ENCODE measurements around the gene C3AR1.
"Not testable (repeated sequence)": the region's sequence is repeated elsewhere in the genome, so short reads cannot be mapped to it uniquely, and the experiment has no call there.

The C3AR1 gene

GRCh38 chr12:8057306-8057705 lies 8.9 kb downstream of the C3AR1 start:
- no peak for DNase-seq

- DNase-seq = no peak
Measured at GRCh38 chr12:8054816-8055215, 11.3 kb downstream of the C3AR1 start.

GRCh38 chr12:8052679-8053078 lies 13.5 kb downstream of the C3AR1 start:
- DNase-seq = no peak

- no peak for DNase-seq
Measured at GRCh38 chr12:8050600-8051250, 15.4 kb downstream of the C3AR1 start.

GRCh38 chr12:8048906-8049305 lies 17.3 kb downstream of the C3AR1 start:
- DNase-seq = no peak

GRCh38 chr12:8047842-8048241 lies 18.3 kb downstream of the C3AR1 start:
- DNase-seq = no peak

- DNase-seq = peak; percentile 80
Measured at GRCh38 chr12:8045952-8046944, 19.9 kb downstream of the C3AR1 start.

GRCh38 chr12:8040791-8041190 lies 25.4 kb downstream of the C3AR1 start:
- DNase-seq = no peak

- peak; percentile 35 for DNase-seq
Measured at GRCh38 chr12:8038659-8039114, 27.5 kb downstream of the C3AR1 start.

GRCh38 chr12:8037947-8038346 lies 28.2 kb downstream of the C3AR1 start:
- no peak for DNase-seq

GRCh38 chr12:8037046-8037663 lies 29.0 kb downstream of the C3AR1 start:
- no peak for DNase-seq

- DNase-seq = no peak
Measured at GRCh38 chr12:8036346-8036745, 29.8 kb downstream of the C3AR1 start.

- DNase-seq = no peak
Measured at GRCh38 chr12:8035440-8036010, 30.6 kb downstream of the C3AR1 start.

- DNase-seq = no peak
Measured at GRCh38 chr12:8034802-8035201, 31.4 kb downstream of the C3AR1 start.

- DNase-seq = peak; percentile 55
Measured at GRCh38 chr12:8033153-8034044, 32.8 kb downstream of the C3AR1 start.

GRCh38 chr12:8032242-8033152 lies 33.7 kb downstream of the C3AR1 start, which contains the start of gene FOXJ2:
Gene FOXJ2, plus strand, starts transcription at chr12:8032716. Its CDS starts 7,117 bp downstream, at chr12:8039833.
- DNase-seq = peak; percentile 84

GRCh38 chr12:8031872-8032241 lies 34.3 kb downstream of the C3AR1 start:
- DNase-seq = no peak

GRCh38 chr12:8031017-8031416 lies 35.1 kb downstream of the C3AR1 start:
- not testable (repeated sequence) for DNase-seq

- no peak for DNase-seq
Measured at GRCh38 chr12:8030189-8030588, 36.0 kb downstream of the C3AR1 start.

GRCh38 chr12:8028267-8028666 lies 37.9 kb downstream of the C3AR1 start:
- no peak for DNase-seq

GRCh38 chr12:8027856-8028255 lies 38.3 kb downstream of the C3AR1 start:
- DNase-seq = no peak

All from activated naive CD4-positive, alpha-beta T cell treated with anti-CD3 and anti-CD28 coated beads, Interleukin-2, amount 50 U/mL, for 16 hours (primary cell).